Tibial artery (tissue), 4 donors: Measurements from ENCODE around the gene AHRR.

Experiments used
- DNase-seq, 2 donors: peaks; one replicate each; pipeline ENCODE4 v3.0.0-alpha.2; 2019
- H3K27ac ChIP-seq, 2 donors: fragments of 200-600 bp; sonication (generic) in 1 of 2; 1 replicate in 1 of 2; 2 replicates in 1 of 2; pipeline ENCODE4 v1.5.1; 2018 to 2019; ENCODE audit warnings: mild to moderate bottlenecking in 1 of 2
- H3K27me3 ChIP-seq, 2 donors: fragments of 200-600 bp; sonication (generic) in 1 of 2; one replicate each; pipeline versions ENCODE4 v1.5.1 to v1.6.0; 2016 to 2019
- H3K36me3 ChIP-seq, 3 donors: fragments of 200-600 bp; sonication (generic) in 2 of 3; one replicate each; pipeline ENCODE4 v1.5.1; 2016 to 2019; ENCODE audit warnings: mild to moderate bottlenecking in 2 of 3
- H3K4me1 ChIP-seq, 4 donors: fragments of 200-600 bp; sonication (generic) in 2 of 4; 1 replicate in 3 of 4; 2 replicates in 1 of 4; pipeline ENCODE4 v1.5.1; 2016 to 2019
- H3K4me3 ChIP-seq, 2 donors: fragments of 200-600 bp; sonication (generic) in 1 of 2; 1 replicate in 1 of 2; 2 replicates in 1 of 2; pipeline ENCODE4 v1.5.1; 2018 to 2019; ENCODE audit warnings: mild to moderate bottlenecking in 2 of 2
- H3K9me3 ChIP-seq, 3 donors: fragments of 200-600 bp; sonication (generic) in 1 of 3; one replicate each; pipeline ENCODE4 v1.5.1; 2016 to 2019
- CTCF ChIP-seq, 2 experiments: fragments of 200-600 bp in 1 of 2; fragments of 450-650 bp in 1 of 2; IDR thresholded peaks; one replicate each; pipeline ENCODE4 v1.5.1; 2017 to 2019; ENCODE audit warnings: antibody characterized with exemption in 2 of 2, mild to moderate bottlenecking in 1 of 2, moderate library complexity in 1 of 2
- intact Hi-C: fragments of 100-400 bp; cut with DNase I; formaldehyde crosslinking; loops from one replicate; pipeline ENCODE4 v1.15.0; 2023; ENCODE audit warnings: low total_unique reads

AHRR gene

DNA sequence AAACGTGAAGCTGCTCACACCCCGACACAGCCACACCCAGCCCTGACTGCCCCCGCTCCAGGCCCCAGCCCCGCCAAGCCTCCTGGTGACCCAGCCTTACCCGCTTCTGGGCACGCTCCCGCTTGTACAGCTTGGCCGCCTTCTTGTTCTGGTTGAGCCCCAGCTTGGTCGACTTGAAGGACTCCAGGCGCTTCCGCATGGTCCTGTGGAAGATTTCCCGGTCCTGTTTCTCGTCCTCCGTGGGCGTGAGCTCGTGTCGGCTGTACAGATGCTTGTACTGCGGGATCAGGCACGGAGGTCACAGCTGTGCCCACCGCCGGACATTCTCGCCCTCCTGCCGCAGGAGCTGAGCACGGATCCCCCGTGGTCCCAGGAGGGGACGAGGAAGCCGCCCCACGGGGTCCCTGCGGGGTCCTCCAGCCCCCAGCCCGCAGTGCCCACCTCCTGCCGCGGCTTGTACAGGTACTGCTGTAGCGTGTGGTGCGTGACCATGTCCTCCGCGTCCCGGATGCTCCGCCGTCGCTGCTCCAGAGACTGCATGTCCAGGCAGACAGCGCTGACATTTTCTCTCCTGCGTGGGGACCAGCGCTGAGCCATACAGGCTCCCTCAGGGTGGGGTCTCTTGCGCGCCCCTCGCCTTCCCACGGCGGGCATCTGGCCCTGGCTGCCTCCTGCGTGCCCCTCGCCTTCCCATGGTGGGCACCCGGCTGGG, 154.7 kb downstream of the AHRR start:
- peaks cover 0 to 39% (median 26%) of the 10 kb centered on the region in 4 donors for H3K4me1 ChIP-seq
- no peak for DNase-seq
- H3K9me3 ChIP-seq = no peaks in the 10 kb centered on the region
- intact Hi-C loops = no loop called here
- no peak overlapping the region for H3K4me3 ChIP-seq
- H3K27me3 ChIP-seq = peaks cover 0 to 62% of the 10 kb centered on the region in 2 donors
- H3K27ac ChIP-seq = no peak overlapping the region
- no peaks in the 10 kb centered on the region for H3K36me3 ChIP-seq
- no peak for TF ChIP-seq CTCF (IDR thresholded peaks at IDR 0.05)

GRCh38 chr5:476814-477175, 155.3 kb downstream of the AHRR start:
- intact Hi-C loops = no loop called here
- H3K27ac ChIP-seq = no peak overlapping the region
- H3K27me3 ChIP-seq = peaks cover 0 to 65% of the 10 kb centered on the region in 2 donors
- no peak for DNase-seq
- no peaks in the 10 kb centered on the region for H3K36me3 ChIP-seq
- TF ChIP-seq CTCF (IDR thresholded peaks at IDR 0.05) = no peak
- H3K4me1 ChIP-seq = peaks cover 0 to 33% (median 22%) of the 10 kb centered on the region in 4 donors
- no peak overlapping the region for H3K4me3 ChIP-seq
- no peaks in the 10 kb centered on the region for H3K9me3 ChIP-seq

DNA sequence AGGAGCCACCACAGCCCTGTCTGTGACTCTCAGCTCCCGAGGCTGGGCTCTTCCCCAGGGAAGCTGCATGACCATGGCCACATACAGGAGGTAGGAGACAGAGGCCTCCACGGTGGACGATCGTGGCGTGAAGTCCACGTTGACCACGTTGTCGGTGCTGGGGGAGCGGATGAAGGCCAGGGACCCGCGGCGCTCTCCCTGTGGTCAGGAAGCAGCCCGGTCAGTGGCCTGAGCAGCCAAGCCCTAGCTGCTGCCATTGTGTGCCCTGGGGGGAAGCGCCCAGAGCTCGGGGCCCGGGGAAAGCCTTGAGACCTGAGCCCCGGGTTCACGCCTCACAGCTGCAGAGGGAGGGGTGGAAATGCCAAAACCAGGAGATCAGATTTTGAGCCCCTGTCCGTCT, 155.7 kb downstream of the AHRR start:
- no peak overlapping the region for H3K27ac ChIP-seq
- no peak overlapping the region for H3K4me3 ChIP-seq
- H3K36me3 ChIP-seq = no peaks in the 10 kb centered on the region
- H3K9me3 ChIP-seq = no peaks in the 10 kb centered on the region
- peaks cover 0 to 29% (median 17%) of the 10 kb centered on the region in 4 donors for H3K4me1 ChIP-seq
- peaks cover 0 to 69% of the 10 kb centered on the region in 2 donors for H3K27me3 ChIP-seq
- DNase-seq = no peak
- intact Hi-C loops = no loop called here
- no peak for TF ChIP-seq CTCF (IDR thresholded peaks at IDR 0.05)

- H3K27ac ChIP-seq = no peak overlapping the region
- H3K4me1 ChIP-seq = peaks cover 0 to 24% (median 14%) of the 10 kb centered on the region in 4 donors
- intact Hi-C loops = no loop called here
- no peak for TF ChIP-seq CTCF (IDR thresholded peaks at IDR 0.05)
- H3K4me3 ChIP-seq = no peak overlapping the region
- peaks cover 0 to 76% of the 10 kb centered on the region in 2 donors for H3K27me3 ChIP-seq
- H3K36me3 ChIP-seq = no peaks in the 10 kb centered on the region
- no peaks in the 10 kb centered on the region for H3K9me3 ChIP-seq
- DNase-seq = no peak
Measured at GRCh38 chr5:477871-478270, 156.4 kb downstream of the AHRR start.

- DNase-seq = no peak
- H3K4me3 ChIP-seq = no peak overlapping the region
- no peaks in the 10 kb centered on the region for H3K9me3 ChIP-seq
- H3K27me3 ChIP-seq = peaks cover 0 to 82% of the 10 kb centered on the region in 2 donors
- intact Hi-C loops = no loop called here
- no peaks in the 10 kb centered on the region for H3K36me3 ChIP-seq
- peaks cover 0 to 24% (median 14%) of the 10 kb centered on the region in 4 donors for H3K4me1 ChIP-seq
- no peak for TF ChIP-seq CTCF (IDR thresholded peaks at IDR 0.05)
- no peak overlapping the region for H3K27ac ChIP-seq
Measured at GRCh38 chr5:478369-478981, 157.0 kb downstream of the AHRR start.
